22Rv1 (cell line): ENCODE results near the gene FKBP1A.

Experiments
- H3K27ac ChIP-seq: fragments of 450-650 bp; 2 replicates; pipeline ENCODE4 v1.5.1; 2017
- CTCF ChIP-seq: fragments of 450-650 bp; IDR thresholded peaks from 2 replicates; pipeline ENCODE4 v1.5.1; 2017; ENCODE audit warnings: mild to moderate bottlenecking
- ZFX ChIP-seq: fragments of 450-650 bp; IDR thresholded peaks from 2 replicates; pipeline ENCODE4 v1.6.1; 2017; ENCODE audit warnings: antibody characterized with exemption, borderline replicate concordance

FKBP1A gene

DNA sequence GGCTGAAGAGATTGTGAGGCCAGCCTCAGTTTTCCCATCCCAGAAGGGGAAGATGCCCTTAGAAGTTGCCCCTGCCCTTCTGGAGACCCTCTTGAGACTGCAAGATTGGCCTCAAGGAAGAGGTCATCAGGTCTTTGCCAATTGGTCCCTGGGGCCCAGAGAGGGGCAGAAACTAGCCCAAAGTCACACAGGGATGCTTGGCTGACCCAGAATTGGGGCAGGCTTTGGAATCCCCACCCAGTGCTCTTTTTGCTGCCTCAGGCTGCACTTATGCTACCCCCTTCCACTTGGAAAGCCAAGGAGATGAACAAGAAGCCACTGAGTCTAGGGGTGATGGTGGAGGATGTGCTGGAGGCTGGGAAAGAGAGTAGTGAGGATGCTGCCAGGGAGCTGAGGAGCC lies 24.9 kb upstream of the FKBP1A start:
- H3K27ac ChIP-seq, result no peak overlapping the region
- no peak for TF ChIP-seq CTCF
- TF ChIP-seq ZFX, result no peak

GRCh38 chr20:1417273-1417672 lies 24.4 kb upstream of the FKBP1A start:
- H3K27ac ChIP-seq, result no peak overlapping the region
- TF ChIP-seq CTCF (no peak), ZFX (no peak)

DNA sequence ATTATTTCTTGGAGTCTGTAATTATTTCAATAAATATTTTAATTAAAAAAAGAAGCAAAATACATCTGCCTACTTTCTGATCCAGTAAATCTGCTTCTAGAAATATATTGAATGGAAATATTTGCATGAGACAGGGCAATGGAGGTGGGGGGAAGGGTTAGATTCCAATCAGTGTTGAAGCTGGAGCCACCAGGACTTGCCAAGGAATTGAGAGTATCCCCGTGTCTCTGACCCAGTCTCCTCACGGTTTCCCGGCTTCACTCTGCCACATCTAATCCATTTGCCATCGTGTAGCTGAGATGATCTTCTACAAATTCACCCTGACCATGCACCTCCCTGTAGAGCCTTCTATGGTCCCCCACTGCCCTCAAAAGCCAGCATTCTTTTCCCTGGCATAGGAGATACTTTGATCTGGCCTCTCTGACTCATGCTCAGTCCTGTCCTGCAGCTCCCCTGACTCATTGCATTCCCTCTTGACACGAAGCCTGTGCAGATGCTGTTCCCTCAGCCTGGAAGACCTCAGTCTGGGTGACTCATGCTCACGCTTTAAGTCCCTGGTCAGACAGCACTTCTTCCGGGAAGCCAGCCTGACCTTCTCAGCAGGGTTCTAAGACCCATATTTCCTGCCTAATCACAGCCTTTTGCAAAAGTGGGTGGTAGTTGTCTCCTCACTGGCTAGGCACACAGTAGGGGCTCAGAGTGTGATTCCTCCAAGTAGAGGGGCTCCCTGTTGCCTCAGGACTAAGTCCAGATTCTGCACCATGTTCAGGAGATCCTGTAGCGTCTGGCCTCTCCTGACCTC lies 23.0 kb upstream of the FKBP1A start:
- no peak for TF ChIP-seq CTCF
- no peak for TF ChIP-seq ZFX
- H3K27ac ChIP-seq, result no peak overlapping the region

- no peak overlapping the region for H3K27ac ChIP-seq
Observed at GRCh38 chr20:1414982-1415381, 22.1 kb upstream of the FKBP1A start.

GRCh38 chr20:1405801-1406200 lies 12.9 kb upstream of the FKBP1A start:
- TF ChIP-seq ZFX, result no peak
- TF ChIP-seq CTCF, result no peak
- H3K27ac ChIP-seq, result no peak overlapping the region

More at GRCh38 chr20:1414982-1415381, 22.1 kb upstream of the FKBP1A start:
- no peak for TF ChIP-seq ZFX
- no peak for TF ChIP-seq CTCF

DNA sequence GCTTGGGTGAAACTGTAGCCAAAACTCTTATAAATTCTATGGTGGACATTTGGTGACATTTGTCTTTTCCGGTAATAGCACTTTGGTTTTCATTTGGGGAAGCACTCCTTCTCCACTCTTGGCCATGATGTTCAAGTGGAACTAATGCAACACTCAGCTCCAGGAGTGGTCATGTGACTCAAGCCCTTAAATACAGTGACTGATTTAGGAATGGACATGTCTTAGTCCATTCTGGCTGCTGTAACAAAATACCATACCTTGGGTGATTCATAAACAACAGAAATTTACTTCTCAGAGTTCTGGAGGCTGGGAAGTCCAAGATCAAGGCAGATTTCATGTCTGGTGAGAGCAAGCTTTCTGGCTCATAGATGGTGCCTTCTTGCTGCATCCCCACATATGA lies 10.8 kb upstream of the FKBP1A start:
- TF ChIP-seq CTCF, result no peak
- TF ChIP-seq ZFX, result no peak
- no peak overlapping the region for H3K27ac ChIP-seq

DNA sequence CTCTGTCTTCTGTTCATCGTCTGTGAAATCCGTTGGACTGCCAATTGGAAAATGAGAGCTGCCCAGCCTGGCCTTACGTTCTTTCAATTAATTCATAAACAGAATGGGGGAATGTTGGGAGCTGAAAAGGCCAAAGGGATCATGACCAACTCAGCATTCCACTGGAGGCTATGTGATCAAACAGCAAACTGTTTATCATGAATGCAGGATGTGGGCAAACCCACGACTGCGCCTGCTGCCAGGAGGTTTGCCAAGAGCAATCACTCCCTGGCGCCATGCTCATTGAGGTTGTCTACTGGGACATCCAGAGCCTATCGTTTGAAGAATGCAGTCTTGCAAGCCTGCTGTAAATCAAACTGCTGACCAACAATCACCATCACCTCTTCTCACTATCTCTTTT lies 9.3 kb upstream of the FKBP1A start:
- no peak for TF ChIP-seq ZFX
- no peak for TF ChIP-seq CTCF
- H3K27ac ChIP-seq, result no peak overlapping the region
